NCI-H748 (cell line): ENCODE measurements around the gene PDE4D.

Experiments used
- DNase-seq: peaks from one replicate; lab custom pipeline; 2025; ENCODE audit not compliant: unreplicated experiment; lab: John Stamatoyannopoulos, UW

The PDE4D gene

GRCh38 chr5:59168067-59168466 is 725.5 kb downstream of the PDE4D start:
- no peak for DNase-seq

- DNase-seq, result no peak
Measured at GRCh38 chr5:59164041-59164830, 729.3 kb downstream of the PDE4D start.

- no peak for DNase-seq
Measured at GRCh38 chr5:59161221-59162105, 732.1 kb downstream of the PDE4D start.

- no peak for DNase-seq
Measured at GRCh38 chr5:59158637-59159391, 734.7 kb downstream of the PDE4D start.

GRCh38 chr5:59158165-59158564 is 735.4 kb downstream of the PDE4D start:
- no peak for DNase-seq

GRCh38 chr5:59157068-59157467 is 736.5 kb downstream of the PDE4D start:
- peak; percentile 11 for DNase-seq

- DNase-seq, result peak; percentile 13
Measured at GRCh38 chr5:59152701-59153245, 740.8 kb downstream of the PDE4D start.

- no peak for DNase-seq
Measured at GRCh38 chr5:59151162-59151889, 742.2 kb downstream of the PDE4D start.

GRCh38 chr5:59149827-59150226 is 743.7 kb downstream of the PDE4D start:
- no peak for DNase-seq

- DNase-seq, result no peak
Measured at GRCh38 chr5:59149271-59149670, 744.3 kb downstream of the PDE4D start.

- DNase-seq, result no peak
Measured at GRCh38 chr5:59146729-59147128, 746.8 kb downstream of the PDE4D start.

- peak; percentile 27 for DNase-seq
Measured at GRCh38 chr5:59143926-59144333, 749.6 kb downstream of the PDE4D start.

GRCh38 chr5:59142927-59143326 is 750.6 kb downstream of the PDE4D start:
- DNase-seq, result no peak

- DNase-seq, result no peak
Measured at GRCh38 chr5:59142138-59142537, 751.4 kb downstream of the PDE4D start.

- no peak for DNase-seq
Measured at GRCh38 chr5:59140133-59140532, 753.4 kb downstream of the PDE4D start.

- no peak for DNase-seq
Measured at GRCh38 chr5:59139695-59140094, 753.8 kb downstream of the PDE4D start.

- no peak for DNase-seq
Measured at GRCh38 chr5:59138509-59138908, 755.0 kb downstream of the PDE4D start.

GRCh38 chr5:59137846-59138245 is 755.7 kb downstream of the PDE4D start:
- DNase-seq, result no peak

GRCh38 chr5:59136549-59136948 is 757.0 kb downstream of the PDE4D start:
- no peak for DNase-seq

- DNase-seq, result no peak
Measured at GRCh38 chr5:59134471-59135163, 758.9 kb downstream of the PDE4D start.
